Activated CD4-positive, alpha-beta T cell treated with anti-CD3 and anti-CD28 coated beads for 1 hour (primary cell): ENCODE measurements around the gene FRMPD2.
"Not testable (repeated sequence)": the region's sequence is repeated elsewhere in the genome, so short reads cannot be mapped to it uniquely, and the experiment has no call there.

Experiments
- DNase-seq: peaks from one replicate; pipeline ENCODE4 v3.0.0-alpha.2; 2020

FRMPD2 gene

DNA sequence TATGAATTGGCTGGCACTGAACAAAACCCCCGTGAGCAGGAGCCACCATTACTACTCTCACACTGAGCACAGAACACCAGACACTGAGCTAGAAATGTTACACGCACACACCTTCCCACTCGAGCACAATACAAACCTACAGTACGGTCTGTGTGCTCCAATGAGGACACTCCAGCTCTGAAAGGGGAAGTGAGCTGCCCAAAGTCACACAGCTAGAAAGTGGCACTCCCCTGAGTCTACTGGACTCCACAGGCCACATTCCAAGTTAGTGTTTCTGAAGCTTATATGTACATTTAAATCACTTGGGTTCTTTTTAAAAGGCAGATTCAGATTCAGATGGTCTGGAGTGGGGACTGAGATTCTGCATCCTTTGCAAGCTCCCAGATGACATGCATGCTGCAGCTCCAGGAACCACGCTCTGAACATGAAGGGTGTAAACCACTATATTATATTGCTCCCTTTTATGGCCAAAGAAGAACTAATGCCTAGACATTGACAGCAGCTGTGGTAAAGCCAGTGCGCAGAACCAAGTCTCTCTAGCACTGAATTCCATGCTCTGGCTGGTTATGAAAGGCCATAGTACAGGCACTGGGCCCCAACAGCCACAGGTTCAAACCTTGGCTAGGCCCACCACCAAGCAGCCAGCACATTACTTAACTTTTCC, 77.1 kb downstream of the FRMPD2 start:
- DNase-seq, result no peak

DNA sequence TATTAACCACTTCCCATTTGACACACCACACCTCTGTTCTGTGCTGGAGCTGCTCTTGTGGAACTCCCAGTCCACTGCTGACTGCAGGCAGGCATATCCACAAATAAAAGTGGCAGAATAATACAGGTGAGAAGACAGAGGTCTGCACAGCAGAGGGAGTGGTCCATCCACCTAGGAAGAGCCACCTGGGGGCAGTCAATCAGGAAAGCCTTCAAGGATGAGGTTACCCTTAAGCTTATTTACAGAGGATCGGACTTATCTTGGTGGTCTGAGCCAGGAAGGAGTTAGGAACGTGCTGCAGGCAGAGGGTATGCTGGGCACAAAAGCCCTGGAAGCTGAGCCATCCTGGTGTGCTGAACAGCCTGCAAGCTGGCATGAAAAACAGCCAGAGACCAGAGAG, 78.7 kb downstream of the FRMPD2 start:
- no peak for DNase-seq

DNA sequence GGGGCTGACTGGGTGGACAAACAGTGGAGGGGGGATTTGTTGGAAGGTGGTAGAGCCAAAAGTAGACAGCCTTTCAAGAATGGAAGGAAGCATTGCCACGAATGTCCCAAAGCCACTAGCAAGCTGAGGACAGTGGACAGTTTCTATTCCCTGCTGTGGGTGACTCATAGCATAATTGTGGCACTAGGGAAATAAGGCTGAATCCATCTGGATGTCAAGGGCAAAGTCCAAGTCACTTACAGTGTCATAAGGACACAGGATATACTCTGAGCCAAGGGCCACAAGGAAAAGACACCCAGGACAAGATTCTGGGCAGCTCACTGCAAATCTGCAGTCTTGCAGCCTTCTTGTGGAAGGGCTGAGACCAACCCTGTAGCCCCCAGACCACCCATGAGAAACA, 79.7 kb downstream of the FRMPD2 start:
- DNase-seq, result no peak

DNA sequence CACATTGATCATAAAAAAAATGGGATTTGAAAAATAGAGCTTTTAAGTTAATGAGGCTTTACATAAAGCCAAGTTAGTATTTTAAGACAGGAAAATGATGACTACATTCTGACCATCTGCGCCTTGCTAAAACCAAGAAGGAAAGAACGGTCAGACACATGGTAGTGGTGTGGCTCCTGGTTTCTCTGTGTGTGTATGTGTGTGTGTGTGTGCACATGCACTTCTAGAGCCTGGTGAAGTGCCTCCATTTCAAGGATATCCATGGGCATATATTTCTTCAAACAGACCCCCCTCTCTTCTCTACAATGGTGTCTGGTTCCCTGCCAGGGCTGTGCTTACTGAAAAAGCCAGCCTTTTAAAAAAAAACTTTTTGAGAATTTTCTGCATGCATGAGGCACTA, 80.9 kb downstream of the FRMPD2 start:
- no peak for DNase-seq

DNA sequence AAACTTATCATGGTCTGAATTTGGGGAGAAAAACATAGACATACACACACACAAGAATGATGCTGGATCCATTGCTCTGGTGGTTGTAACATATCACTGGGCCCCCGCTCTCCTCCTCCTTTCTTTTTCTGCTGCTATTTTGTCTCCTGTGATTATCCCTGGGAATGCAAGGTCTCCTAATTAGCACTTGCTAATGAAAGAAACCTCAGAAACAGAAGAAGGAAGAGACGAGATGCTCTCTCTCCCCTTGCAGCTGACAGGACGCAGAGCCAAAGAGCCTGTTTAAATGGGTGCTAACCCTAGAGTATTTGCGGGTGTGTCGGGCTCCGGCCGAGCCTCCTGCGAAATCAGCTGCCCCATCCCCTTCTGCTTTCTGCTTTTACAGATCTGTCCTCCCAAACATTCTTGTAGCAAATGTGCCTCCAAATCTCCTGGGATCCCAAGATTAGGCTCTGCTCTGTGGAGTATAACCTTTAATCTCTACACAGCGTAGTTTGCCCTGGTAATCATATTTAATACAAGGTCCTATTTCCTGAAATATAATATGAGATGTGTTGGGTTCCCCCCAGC, 81.5 kb downstream of the FRMPD2 start:
- no peak for DNase-seq

DNA sequence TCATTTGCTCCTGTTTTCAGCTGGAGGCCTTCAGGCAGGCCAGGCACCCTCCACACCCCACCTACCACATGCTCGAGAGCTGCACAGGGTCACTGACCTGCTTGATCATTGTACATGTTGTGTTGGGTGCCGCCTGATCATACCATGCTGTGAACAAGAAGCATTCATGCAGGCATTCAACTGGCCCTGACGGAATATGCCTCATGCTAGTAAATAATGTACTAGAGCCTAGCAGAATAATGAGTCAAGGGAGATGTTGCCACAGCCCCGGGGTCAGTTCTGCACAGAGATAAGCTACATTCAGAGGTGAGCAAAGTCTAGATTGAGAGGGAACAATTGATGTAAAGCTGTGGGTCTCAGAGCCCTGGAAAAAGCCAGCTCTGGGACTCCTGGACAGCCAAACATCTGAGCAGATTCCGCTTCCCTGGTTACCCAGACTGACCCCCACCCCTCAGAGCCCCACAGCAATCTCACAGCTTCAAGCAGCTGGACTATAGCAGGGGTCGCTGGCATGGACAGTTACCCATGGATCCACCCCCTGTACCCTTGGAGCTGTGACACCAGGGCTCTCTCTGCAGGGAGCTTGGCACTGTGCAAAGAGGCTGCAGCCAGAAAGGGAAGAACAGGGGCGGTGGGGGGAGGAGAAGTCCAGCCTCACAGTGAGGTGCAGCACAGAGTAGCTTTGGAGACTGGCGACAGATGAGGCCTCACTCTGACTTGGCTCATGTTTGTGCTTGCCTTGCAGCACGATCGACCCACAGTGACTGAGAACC, 86.6 kb downstream of the FRMPD2 start:
- DNase-seq, result no peak

DNA sequence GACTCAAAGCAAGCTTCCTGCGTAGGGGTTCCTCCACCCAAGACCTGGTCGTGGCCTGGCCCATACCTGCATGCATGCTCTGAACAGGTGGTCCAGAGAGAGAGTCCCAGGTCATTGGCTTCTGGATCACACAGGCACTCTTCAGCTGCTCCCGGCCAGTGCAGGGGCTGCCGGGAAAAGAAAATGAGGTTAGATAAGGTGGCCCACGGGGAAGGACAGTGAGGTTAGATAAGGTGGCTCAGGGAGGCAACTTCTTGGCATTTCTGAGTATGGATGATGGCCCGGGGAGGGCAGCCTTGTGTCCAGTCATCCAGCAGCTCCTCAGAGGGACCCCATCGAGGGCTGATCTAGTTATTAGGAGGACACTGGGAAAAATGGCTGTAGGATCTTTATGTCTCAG, 87.4 kb downstream of the FRMPD2 start:
- no peak for DNase-seq

DNA sequence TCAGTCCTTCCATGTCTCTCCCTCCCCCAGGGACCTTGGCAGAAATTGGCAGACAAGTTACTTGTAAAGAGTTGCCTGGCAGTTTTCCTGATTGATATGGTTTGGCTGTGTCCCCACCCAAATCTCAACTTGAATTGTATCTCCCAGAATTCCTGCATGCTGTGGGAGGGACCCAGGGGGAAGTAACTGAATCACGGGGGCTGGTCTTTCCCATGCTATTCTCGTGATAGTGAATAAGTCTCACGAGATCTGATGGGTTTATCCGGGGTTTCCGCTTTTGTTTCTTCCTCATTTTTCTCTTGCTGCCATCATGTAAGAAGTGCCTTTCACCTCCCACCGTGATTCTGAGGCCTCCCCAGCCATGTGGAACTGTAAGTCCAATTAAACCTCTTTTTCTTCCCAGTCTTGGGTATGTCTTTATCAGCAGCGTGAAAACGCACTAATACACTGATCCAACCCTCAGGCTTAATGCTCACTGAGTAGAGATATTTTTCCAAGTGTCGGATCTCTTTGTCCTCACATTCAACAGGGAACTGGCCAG, 88.2 kb downstream of the FRMPD2 start:
- DNase-seq, result not testable (repeated sequence)

DNA sequence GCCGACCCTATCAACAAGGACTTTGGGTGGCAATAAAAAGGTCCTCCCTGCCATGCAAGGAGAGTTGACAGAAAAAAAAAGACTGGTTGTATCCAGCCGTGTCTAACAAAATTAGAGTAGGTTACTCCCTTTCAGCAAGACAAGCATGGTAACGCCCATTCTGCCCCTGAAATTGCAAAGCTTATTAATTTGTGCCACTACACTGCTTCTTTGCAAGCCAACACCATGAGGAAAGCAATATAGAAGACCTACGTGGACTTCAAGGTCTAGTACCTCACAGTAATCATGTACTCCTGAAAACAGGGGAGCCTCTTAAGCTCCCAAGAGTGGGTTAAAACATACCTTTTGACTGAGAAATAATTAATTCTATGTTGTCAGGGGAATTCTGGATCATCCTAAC, 90.3 kb downstream of the FRMPD2 start:
- DNase-seq, result no peak

DNA sequence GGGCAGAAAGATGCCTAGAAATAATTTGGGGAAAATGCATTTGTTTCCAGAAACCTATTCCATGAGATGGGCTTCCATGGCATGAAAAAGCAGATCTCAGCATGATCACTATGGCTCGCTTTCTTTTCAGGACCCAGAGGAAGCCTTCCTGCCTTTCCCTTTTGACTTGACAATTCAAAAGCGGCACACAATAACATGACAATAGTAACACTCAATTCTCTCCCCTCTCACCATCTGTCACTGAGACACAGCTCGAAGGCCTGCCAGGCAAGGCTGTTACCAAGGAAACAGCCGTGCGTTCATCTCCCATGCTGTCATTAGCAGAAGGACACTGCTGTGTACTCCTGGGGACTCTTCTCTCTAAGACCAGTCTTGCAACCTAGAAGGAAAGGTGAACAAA, 101.8 kb downstream of the FRMPD2 start:
- DNase-seq, result not testable (repeated sequence)

DNA sequence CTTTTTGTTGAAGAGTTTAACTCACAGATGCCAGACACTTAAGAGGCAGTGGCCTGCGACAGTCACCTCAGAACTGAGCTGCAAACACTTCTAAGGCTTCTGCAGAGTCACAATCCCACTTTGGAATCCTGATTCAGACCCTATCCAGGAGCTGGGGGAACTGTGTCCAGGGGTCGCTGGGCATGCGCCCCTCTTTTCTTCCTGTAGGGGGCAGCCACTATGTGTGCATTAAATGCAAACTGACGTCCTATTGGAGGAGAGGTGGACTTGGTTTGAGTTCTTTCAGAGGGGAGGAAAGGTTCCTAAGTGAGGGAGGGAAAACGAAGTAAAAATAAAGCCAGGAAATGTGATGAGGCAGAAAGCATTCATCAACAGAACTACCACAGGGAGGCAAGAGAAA, 113.8 kb downstream of the FRMPD2 start:
- DNase-seq, result not testable (repeated sequence)

DNA sequence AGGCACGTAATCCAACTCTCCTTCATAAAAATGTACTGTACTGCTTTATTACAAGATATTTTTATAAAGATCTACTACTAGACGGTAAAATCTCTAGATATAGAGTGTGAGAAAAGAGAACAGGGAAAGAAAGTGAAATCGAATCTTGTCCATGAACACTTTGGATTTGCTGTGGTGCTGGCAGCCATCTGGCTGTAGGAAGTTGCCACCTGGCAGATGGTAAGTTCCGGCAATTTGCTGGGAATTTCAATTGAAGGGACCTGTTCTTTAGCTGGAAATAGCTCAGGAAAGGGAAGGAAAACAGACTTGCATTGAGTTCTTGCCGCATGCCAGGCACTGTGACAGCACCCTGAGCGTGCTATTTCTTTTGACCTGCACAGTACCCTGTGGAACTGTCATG, 114.3 kb downstream of the FRMPD2 start:
- not testable (repeated sequence) for DNase-seq

DNA sequence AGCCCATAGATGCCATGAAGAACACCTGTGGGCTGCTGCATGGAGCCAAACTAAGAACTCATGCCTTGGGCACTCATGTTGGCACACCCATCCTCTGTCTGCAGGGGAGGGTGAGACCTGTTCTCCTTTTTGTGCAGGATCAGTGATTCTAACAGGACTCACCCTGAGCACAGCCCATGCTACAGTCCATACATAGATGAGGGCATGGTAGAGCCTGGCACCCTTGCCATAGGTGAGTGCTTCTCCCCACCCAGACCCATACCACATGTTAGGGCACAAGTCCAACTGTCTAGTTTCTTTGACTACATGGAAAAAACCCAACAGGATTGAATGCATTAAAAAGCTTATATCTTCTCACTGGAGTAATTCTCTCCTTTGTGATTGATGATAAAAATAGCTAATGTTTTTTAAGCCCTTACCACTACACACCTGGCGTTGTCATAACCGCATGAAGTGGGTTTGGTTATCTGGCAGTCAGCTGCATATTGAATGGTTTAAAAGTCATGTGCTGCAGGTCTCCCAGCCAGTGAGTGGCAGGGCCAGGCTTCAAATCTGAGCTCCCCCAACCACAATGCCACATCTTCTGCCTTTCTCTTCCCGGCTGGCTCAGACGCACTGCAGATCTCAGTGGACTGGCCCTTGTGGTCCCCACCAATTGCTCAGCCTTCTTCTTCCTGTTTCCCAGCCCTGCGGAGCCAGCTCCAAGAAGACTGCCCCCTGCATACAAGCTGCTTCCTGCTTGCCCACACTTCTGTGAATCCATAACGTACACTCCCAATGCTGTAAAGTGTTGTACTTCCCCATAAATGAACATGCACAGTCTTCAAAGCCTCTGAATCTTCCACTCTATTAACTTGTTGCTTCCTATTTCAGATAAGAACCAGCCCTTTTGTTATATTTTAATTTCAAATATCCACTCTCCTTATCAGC, 120.0 kb downstream of the FRMPD2 start:
- DNase-seq, result not testable (repeated sequence)

DNA sequence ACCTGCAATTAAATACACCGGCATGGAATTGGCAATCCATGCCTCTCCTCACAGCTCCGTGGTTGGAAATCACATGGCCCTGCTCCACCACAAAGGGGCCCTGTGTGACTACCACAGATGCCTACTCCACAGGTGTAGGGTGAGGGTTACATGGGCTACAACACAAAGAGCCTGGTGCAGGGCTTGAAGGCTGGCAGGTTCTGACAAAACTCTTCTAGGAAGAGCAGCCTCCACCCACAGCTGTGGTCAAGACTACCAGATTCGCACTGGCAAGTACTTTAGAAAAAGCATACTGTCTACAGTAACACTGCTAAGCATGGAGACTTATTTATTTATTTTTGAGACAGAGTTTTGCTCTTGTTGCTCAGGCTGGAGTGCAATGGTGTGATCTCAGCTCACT, 126.9 kb downstream of the FRMPD2 start:
- not testable (repeated sequence) for DNase-seq

DNA sequence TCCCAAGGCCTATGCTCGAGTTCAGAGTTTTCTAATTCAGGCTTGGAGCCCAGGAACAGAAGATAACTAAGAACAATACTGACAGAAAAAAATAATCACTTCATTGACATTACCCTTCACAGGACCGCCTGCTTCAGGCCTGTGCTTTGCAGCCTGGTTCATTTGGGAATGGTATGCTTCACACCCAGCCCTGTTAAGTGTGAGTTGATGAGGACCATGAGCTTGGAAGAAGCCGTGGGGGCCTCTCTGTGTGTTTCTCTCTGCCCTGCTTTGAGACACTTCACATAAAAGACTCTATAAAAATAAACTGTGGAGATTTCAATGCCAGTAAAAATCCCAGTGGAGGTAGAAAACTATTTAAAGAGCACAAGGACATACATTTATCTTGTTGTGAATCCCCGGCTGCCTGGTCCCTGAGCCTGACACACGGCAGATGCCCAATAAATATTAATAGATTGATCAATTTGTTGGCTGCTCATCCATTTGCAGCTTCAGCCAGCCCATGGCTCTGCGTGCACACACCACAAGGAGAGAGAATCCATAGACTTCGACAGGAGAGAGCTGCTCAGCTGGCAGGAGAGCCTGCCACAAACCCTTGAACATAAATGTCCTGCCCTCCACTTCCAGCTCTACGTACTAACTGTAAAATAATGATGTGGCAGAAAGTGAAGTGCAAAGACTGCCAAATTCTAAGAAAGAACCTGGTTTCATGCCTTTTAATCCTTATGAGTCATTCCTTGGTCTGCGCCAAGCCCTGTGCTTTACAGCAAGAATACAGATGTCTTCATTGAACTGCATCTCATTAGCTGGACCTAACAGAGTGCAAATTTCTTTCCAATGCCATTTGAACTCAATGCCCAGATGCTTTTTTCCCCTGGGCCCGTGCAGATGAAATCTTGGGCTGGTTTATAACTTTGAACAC, 130.5 kb downstream of the FRMPD2 start:
- DNase-seq, result not testable (repeated sequence)

DNA sequence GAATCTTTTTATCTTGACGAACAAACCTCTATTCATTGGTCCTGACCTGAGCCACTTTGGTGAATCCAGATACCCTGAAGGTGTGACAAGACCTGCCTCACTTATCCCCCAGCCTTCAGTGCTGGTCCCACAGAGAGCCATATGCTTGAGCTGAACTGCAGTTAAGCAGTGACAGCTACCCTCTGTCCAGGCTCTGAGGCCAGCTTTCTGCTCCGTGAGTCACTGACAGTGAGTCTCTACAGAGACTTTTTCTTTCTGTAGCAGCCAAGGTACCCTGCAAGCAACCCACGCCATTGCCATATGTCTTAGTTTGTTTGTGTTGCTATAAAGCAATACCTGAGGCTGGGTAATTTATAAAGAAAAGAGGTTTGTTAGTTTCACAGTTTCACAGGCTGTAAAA, 133.5 kb downstream of the FRMPD2 start:
- DNase-seq, result not testable (repeated sequence)

DNA sequence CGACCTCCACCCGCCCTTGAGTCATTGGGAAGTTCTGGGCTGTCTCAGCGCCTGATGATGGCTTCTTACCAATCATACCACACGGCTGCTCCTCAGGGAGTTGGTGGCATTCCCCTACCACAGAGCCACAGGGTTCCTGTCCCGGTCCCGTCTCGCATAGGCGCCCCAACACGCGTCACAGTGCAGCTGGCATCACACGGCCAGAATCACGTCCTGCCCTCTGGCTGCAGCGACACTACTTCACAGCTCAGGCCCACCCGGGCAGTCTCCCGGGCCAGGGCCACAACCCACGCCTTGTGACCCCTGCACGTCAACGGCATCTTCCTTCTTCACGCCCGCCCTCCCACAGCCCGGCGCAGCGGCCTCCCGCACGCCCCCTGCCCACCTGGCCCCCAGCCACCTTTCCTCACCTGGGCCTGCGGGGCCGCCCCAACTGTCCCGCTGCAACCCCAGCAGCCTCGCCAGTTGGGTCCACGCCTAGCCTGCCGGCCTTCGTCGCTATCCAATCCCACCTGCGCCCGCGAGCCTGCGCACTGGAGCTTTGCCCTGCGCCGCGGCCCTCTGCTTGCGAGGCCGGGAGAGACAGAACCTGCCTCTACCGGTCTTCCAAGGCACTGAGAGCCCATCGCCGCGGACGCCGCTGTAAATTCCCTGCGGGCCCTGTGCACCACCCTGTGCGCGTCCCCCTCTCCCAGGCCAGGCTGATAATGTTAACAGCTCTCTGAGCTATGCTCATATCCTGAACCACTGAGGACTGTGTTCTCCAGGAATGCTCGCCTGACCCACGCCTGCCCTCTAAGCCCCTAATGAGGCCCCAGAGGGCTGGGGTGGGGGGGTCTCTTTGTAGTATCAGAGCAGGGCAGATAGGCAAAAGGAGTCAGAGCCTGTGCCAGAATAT, 134.3 kb downstream of the FRMPD2 start:
- not testable (repeated sequence) for DNase-seq

DNA sequence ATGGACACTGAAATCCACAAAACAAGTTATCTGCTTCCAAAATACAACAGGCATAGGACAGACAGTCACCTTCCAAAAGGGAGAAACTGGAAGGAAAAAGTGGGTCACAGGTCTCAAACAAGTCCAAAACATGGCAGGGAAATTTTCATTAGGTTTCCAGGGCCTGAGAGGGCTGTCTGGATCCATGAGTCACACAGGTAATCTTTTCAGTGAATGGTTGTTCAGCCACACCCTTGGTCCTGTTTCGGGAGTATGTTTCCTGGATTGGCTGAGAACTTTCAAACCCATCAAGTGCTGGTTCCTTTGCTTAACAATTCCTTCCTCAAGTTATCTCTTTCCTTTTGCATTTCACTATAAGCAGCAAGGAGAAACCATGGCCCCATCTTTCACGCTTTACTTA, 145.5 kb downstream of the FRMPD2 start:
- DNase-seq, result not testable (repeated sequence)

DNA sequence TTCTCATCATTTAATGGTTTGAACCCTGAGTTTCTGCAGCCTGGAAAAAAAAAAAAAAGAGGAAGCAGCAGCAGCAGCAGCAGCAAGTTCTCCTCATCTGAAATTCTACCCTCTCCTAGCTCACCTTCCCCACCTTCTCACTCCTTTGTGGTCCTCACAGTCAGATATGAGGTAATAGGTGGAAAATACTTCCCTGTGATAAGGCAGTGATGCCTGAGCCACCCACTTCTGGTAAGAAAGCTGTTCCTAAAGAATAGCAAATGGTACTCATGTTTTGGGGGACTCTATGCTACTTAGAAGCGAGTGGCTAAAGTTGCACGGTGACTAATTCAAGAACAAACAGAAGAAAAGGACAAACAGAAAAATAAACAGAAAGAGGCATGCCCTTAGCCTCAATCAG, 148.2 kb downstream of the FRMPD2 start:
- DNase-seq, result not testable (repeated sequence)

DNA sequence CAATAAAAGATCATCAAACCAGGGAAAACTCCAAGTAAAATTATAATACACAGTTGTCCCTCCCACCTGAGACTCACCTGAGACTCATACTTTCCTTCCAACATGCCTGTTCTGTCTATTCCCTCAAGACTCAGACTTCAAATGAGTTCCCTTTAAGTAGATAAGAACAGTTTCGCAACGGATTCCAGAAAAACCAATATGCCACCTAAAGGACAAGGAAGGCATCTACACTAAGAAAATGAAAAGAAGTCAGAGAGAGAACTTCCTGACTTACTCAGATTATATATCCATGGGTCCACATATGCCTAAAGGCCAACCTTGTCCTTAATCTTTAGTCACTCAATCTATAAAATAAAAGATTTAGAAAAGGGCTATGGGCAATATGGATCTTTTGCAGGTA, 148.9 kb downstream of the FRMPD2 start:
- DNase-seq, result not testable (repeated sequence)

DNA sequence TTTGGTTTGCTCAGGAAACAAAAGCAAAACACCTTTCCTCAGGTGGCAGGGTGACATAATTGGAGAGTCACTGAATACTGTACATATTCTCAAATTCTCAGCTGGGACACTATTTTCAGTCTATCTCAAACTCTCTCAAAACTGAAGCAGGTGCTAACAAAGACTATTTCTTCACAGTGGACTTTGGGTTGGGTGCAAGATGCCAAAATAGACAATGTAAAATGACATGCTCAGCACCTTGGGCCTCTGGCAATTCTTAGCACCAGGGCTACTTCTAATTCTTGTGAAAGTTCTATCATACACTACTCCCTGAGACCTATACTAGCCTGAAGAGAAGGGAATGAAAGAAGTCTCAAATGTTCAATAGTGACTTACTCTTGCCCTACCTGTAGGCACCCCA, 151.9 kb downstream of the FRMPD2 start:
- DNase-seq, result not testable (repeated sequence)
